ENCODE measurements around the gene DHTKD1.
"Not testable (repeated sequence)": the region's sequence is repeated elsewhere in the genome, so short reads cannot be mapped to it uniquely, and the experiment has no call there.

Gene DHTKD1

DNA sequence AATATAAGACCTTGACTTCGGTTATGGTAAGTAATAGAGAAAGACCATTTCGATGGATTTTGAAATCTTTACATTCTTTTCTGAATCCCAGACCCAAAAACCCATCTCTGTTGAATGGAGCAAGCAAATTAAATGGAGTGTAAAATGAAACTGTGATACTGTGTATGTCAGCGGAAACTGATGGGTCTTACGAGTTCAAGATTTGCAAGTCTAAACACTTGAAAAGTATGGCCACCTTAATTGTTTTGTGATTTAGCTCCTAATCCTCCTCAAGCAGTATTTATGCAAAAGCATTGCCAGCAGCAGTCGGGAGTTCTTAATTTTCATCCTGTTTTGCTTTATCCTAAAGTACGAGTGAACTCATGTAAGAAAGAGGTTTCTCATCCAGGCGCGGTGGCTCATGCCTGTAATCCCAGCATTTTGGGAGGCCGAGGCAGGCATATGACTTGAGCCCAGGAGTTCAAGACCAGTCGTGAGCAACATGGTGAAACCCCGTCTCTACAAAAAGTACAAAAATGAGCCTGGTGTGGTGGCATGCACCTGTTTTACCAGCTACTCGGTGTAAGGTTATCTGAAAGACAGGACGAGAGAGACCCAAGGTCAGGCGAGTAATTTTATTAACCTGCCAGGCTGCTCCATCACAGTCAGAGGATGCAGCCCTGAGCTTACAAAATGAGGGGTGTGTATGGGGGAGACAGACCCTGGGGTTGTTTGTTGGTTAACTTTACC, 5.8 kb upstream of the DHTKD1 start:
- no peak for DNase-seq (ENCODE audit: low read depth)

DNA sequence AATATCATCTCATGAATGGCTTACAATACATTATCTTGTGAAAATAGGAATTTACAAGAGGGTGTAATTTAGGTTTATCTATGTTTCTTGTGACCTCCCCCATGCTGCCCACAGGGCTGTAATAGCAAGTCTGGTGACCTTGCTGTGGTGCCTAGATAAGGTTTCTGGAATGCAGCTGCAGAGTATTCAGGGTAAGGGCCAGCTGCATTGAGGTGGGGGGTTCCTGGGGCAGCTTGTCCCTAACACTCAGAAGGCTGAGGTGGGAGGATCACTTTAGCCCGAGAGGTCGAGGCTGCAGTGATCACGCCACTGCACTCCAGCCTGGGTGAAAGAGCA, 5.3 kb upstream of the DHTKD1 start:
- no peak for DNase-seq (ENCODE audit: low read depth)

DNA sequence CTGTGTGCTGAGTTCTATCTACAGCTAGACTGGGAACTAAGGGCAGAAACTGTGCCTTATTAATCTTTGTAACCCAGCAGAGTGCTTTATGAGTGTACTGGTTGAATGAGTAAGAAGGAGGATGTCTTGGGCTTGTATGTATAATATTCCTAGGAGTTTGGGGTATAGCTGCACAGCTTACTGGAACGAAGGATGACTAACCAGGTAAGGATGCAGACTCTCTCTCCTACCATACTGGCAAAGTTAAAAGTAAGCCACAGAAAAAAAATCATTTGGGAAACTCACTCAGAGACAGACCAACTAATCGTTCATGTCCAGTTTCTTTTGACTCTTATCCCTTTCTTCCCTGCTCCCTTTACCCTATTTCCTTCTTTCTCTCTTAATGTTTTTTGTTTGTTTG, 1.4 kb upstream of the DHTKD1 start:
- DNase-seq (ENCODE audit: low read depth): peak; percentile 43

DNA sequence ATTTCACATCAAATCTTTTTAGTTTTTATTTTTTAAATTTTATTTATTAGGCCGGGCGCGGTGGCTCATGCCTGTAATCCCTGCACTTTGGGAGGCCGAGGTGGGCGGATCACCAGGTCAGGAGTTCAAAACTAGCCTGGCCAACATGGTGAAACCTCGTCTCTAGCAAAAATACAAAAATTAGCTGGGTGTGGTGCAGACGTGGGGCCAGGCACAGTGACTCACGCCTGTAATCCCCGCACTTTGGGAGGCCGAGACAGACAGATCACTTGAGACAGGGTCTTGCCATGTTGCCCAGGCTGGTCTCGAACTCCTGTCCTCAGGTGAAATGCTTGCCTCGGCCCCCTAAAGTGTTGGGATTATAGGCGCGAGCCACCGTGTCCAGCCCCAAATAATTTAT, 2.7 kb downstream of the DHTKD1 start:
- DNase-seq (ENCODE audit: low read depth): not testable (repeated sequence)

DNA sequence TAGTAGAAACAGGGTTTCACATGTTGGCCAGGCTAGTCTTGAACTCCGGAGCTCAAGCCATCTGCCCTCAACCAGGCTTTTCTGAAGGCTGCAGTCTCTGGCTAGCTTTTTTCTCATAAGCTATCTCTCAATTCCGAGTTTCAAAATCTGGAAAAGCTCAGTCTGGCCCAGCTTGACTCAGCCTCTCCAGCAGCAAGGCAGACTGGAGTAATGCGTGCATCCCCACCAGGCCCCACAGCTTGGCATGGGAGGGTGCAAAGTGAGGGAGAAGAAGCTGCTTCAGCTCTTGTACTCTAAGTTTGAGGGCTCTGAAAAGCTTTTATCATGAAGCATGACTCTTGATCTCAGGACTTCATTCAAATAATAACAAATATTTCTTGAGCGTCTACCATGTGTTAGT, 4.8 kb downstream of the DHTKD1 start:
- peak; percentile 36 for DNase-seq (ENCODE audit: low read depth)

DNA sequence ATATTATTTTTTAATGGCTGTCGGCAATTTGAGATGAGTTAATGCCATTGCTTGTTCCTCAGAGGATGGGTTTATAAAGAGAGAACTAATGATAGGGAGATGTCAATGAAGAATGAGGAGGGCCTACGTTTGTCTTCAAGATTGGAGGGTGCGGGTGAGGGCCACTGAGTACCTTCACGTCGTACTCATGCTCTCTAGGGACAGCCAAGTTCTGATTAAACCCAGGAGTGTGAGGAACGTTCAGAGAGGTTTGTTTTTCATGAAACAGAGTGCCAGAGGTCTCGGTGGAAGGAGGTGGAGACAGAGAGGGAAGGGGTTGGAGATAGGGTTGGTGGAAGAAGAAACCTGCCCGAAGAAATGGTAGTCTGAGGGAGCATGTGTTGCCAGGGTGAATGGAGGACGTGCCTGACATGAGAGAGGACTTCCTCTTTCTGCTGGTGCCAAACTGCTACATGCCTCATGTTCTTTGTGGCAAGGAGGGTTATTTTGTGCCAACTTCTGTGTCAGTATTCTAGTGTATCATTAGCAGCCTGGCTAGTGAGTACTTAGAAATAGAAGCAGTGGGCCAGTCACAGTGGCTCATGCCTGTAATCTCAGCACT, 8.9 kb downstream of the DHTKD1 start:
- no peak for DNase-seq (ENCODE audit: low read depth)

DNA sequence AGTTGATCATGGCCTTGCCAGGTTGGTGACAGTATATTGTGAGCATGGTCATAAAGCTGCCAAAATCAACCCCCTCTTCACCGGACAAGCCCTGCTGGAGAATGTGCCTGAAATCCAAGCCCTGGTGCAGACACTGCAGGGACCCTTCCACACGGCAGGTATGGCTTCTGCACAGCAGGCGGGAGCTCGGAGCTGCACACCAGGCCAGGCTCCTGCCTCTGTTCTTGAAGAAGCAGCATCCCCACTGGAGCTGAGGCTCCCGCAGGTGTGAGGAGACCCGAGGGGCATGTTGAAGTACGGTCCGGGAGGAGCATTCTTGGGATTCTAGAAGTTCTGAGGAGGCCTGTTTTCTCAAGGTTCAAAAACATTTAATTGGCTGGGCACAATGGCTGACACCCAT, 12.7 kb downstream of the DHTKD1 start:
- DNase-seq (ENCODE audit: low read depth): no peak

DNA sequence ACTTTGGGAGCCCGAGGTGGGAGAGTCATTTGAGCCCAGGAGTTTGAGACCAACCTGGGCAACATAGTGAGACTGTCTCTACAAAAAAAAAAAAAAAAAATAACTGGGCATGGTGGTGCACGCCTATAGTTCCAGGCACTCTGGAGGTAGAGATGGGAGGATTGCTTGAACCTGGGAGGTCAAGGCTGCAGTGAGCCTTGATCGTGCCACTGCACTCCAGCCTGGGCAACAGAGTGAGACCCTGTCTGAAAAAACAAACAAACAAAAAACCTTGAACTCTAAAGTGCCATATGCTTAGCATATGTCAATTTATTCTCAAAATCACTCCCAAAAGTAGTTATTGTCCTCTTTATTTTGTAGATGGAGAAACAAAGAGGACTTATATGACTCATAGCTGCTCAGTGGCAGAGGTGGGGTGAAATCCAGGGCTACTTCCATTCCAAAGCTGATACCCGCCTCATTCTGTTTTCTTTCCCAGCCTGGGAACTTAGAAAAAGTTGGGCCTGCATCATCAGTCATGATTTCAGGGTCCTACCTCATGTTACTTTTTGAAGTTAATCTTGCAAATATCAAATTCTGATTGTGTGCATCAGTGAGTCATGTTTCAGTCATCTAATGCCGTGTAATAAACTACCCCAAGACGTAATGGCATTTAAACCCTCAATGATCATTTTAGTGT, 13.3 kb downstream of the DHTKD1 start:
- peak; percentile 22 for DNase-seq (ENCODE audit: low read depth)

DNA sequence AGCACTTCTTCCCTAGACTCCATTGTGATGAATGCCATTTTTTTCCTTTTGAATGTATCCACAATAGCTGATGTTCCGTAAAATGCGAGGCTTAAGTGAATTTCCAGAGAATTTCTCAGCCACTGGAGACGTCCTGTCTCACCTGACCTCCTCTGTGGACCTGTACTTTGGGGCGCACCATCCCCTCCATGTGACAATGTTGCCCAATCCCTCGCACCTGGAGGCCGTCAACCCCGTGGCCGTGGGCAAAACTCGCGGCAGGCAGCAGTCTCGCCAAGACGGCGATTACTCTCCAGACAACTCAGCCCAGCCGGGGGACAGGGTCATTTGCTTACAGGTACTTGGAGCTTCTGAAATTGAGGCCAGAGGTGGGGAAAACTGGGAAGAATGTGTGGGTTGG, 20.2 kb downstream of the DHTKD1 start:
- DNase-seq (ENCODE audit: low read depth): no peak

DNA sequence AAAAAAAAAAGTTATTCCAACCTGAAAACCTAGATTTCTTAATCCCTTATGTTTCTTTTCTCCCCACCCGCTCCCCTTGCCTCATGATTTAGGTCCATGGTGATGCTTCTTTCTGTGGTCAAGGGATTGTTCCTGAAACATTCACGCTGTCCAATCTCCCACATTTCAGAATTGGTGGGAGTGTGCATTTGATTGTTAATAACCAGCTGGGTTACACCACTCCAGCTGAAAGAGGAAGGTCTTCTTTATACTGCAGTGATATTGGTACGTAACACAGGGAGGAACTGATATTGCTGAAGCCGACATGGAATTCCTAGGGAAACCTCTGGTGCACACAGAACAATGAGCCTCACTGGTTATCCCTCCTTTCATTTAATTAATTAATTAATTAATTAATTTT, 22.7 kb downstream of the DHTKD1 start:
- DNase-seq (ENCODE audit: low read depth): no peak

DNA sequence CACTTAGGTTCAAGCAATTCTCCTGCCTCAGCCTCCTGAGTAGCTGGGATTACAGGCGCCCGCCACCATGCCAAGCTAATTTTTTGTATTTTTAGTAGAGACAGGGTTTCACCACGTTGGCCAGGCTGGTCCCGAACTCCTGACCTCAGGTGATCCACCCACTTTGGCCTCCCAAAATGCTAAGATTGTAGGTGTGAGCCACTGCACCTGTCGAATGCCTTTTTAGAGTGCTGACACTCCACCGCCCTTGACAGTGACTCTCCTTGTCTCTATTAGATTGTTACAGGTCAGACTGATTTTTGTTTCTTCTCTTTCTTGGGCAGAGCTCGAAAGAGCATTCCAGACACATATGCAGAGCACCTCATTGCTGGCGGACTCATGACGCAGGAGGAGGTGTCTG, 28.6 kb downstream of the DHTKD1 start:
- not testable (repeated sequence) for DNase-seq (ENCODE audit: low read depth)

DNA sequence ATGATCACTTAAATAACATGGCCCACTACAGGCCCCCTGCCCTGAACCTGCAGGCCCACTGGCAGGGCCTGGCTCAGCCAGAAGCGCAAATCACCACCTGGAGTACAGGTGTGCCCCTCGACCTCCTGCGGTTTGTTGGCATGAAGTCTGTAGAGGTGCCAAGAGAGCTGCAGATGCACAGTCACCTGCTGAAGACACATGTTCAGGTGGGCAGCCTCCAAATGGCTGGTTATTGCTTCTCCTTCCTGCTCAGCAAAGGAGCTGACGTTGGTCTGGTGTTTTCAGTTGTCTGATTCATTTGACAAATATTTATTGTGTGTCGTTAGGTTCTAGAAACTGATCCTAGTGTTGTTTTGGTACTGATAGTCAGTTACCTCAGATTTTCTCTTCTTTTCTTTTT, 29.0 kb downstream of the DHTKD1 start:
- DNase-seq (ENCODE audit: low read depth): no peak

DNA sequence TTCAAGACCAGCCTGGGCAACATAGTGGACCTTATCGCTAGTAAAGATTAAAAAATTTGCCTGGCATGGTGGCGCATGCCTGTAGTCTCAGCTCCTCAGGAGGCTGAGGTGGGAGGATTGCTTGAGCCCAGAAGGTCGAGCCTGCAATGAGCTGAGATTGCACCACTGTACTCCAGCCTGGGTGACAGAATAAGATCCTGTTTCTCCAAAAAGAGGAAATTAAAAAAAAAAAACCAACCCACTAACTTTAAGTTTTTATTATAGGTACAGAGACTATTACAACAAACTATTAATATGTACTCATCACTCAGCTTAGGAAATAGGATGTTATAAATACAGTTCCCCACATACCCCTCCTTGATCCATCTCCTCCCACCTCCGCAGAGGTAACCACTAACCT, 30.2 kb downstream of the DHTKD1 start:
- no peak for DNase-seq (ENCODE audit: low read depth)

DNA sequence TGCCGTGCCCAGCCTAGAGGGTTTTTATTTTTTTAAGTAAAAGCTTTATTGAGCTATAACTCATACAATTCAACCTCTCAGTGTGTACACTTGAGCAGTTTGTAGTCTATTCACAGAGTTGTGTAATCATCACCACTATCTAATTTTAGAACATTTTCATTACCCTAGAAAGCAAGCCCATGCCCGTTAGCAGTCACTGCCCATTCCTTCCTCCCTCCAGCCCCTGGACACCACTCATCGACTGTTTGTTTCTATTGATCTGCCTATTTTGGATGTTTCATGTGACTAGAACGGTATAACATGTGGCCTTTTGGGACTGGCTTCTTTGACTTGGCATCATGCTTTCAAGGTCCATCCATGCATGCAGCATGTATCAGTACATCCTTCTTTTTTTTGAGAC, 35.0 kb downstream of the DHTKD1 start:
- no peak for DNase-seq (ENCODE audit: low read depth)

DNA sequence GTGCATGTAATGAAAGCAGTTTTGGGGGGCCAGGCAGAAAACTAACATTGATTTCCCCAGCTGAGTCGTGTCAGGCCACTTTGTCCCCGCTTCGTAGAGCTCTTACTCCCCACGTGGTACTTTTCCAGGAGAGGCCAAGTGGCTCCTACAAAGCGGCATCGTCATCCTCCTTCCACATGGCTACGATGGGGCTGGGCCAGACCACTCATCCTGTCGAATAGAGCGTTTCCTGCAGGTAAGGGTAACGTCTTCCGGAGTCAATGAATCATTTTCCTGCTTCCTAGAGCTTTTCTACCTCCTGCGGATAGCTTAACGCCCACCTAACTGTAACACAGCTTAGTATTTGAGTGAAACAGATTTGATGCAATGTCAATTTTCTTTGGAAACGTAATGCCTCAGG, 39.0 kb downstream of the DHTKD1 start:
- DNase-seq (ENCODE audit: low read depth): no peak

DNA sequence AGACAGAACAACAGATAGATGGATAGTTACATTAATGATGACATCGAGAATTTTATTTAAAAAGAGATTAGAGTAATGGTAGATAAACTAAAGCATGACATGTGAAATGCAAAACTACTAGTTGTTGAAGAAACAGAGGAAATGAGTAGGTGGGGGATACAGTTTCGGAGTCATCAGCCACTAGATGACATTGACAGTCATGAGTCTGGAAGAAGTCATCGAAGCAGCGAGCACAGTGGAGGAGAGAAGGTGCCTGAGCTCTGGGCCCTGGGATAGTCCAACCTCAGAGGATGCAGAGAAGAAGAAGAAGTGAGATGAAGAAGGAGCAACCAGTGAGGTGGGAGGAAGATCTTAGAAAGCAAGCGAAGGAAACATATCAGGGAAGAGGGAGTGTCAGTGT, 40.5 kb downstream of the DHTKD1 start:
- no peak for DNase-seq (ENCODE audit: low read depth)

DNA sequence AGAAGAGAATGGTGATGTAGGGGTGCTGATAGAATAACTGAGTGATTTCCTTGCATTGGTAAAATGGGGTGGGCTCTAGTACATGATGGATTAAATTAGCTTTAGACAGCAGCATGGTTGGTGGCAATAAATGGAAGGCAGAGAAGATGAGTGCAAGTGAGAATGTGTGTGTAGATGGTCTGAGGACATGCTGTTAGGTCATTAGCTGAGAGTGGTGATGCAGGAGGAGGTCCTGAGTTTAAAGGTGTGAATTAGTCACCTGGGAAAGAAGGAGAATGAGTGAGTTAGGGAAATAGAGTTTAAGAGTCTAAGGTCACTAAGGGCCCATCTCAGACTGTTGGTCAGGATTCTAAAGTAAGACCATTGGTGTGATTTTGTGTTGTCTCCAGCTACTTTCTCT, 42.8 kb downstream of the DHTKD1 start:
- no peak for DNase-seq (ENCODE audit: low read depth)

DNA sequence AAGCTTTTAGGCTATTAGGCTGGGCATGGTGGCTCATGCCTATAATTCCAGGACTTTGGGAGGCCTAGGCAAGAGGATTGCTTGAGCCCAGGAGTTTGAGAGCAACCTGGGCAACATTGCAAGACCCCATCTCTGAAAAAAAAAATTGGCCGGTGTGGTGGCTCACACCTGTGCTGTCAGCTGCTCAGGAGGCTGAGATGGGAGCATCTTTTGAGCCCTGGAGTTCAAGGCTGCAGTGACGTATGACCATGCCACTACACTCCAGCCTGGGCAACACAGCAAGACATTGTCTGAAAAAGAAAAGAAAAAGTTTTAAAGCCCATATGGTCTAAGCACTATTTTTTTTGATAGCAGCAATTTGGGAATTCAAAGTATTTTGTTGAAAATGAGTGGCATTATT, 44.9 kb downstream of the DHTKD1 start:
- DNase-seq (ENCODE audit: low read depth): no peak

DNA sequence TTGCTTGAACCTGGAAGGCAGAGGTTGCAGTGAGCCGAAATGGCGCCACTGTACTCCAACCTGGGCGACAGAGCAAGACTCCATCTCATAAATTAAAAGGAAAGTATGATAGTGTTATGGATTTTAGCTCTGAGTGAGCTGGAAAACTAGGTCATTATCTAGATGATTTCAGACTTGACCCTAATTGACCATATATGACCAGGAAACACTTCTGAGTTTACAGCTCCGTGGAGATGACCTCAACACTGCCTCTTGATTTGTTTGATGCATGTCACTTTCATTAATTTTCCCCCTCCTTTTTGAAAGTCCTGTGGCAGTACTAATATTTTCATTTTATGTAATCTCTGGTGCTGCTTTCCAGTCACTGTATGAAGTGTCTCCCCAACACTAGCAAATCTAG, 52.9 kb downstream of the DHTKD1 start:
- DNase-seq (ENCODE audit: low read depth): no peak

DNA sequence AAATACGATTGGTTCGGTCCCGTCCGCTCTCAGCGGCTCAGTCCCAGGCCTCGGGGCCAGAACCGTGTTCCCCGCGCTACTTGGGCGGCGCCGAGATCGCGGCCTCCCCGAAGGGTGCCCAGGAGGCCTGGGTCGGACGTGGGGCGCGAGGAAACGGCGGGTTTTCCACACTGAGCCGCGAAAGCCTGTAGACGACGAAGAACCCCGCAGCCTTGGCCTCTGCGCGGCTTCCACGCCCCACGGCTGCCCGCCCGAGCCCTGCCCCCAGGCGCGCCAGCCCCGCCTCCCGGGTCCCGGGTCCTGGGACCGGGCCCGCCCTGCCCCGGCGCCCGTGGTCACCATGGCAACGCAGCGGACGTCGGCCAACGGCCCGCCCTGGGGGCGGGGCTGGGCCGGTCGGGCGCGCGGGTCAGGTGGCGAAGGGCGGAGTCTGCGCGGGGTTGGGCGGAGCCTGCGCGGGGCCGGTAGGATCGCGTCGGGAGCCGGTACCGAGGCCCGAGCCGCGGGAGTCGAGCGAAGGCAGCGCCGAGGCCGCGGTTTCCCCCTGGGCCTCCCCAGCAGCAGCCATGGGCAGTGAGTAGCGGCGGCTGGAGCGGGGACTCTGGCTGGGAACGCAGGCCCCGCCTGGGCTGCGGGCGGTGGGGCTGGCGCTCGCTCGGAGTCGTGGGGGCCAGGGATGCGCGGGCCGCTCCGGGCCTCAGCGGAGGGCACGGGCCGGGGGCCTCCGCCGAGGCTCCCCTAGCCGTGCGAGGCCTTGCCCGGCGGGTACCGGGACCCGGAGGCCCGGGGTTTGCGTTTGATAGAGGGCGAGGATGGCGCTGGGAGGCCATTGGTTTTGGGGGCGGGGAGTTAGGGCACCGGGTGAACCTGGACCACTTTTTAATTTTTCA, 60.7 kb downstream of the DHTKD1 start, which contains the start of gene SEC61A2:
SEC61A2 (plus strand) TSS at position 456 of the 890 bp plus-strand sequence; CDS start at position 567, 111 bp downstream.
- peak; percentile 38 for DNase-seq (ENCODE audit: low read depth)

DNA sequence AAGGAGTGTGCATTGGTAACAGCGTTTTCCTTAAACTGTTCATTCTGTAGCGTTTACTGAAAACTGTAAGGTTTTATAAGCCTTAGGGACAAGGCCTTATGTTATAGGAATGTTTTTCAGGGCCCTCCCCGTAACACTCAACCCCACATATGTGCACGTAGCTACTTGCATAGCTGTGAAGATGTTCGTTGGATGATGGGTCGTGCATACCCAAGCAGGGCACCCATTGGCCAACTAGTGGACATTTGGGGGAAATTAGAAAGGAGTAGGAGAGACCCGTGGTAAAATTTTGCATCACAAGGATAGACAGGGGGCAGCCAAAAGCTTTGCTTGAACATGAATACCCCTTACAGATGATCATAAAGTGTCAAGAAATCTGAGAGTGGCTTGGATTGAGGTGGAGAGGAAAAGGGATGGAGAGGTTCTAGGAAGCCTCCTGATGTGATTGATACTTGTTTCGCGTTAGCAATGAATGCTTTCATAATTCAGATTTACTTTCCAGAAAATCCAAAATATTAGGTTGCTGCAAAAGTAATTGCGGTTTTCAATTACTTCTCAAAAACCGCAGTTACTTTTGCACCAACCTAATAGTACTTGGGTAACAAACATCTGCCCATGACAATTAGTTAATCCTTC, 61.6 kb downstream of the DHTKD1 start:
- peak; percentile 32 for DNase-seq (ENCODE audit: low read depth)

DNA sequence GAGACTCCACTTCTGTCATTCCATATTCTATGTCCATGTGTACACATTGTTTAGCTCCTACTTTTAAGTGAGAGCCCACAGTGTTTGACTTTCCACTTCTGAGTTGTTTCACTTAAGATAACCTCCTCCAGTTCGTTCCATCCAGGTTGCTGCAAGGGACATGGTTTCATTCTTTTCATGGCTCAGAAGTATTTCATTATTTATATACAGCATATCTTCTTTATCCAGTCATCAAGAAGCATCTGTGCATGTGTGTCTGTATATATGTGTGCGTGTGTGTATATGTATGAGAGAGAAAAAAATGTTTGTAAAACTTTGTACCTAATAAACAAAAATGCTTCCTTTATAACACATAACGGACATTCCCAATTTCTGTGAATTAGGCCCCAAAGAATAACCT, 66.9 kb downstream of the DHTKD1 start:
- DNase-seq (ENCODE audit: low read depth): no peak
